Loucy (cell line): ENCODE results near the gene SDK2.

ENCODE experiments used
- CTCF ChIP-seq: fragments of 200-600 bp; sonication (generic); conservative IDR thresholded peaks from 2 replicates; pipeline ENCODE4 v1.5.1; 2014; ENCODE audit warnings: mild to moderate bottlenecking, antibody characterized with exemption, low read length
- EZH2phosphoT487 ChIP-seq: fragments of 200-600 bp; IDR thresholded peaks from 2 replicates; pipeline ENCODE4 v1.6.1; 2018; ENCODE audit warnings: antibody characterized with exemption, mild to moderate bottlenecking, moderate library complexity, borderline replicate concordance

GRCh38 chr17:73498176-73498575 is 146.1 kb downstream of the SDK2 start:
- TF ChIP-seq CTCF (no peak), EZH2phosphoT487 (no peak)
